ENCODE measurements around the gene PCYT2. TPM values are rescaled to one million over a fixed set of nuclear protein-coding genes. Genes with fewer than 3 reads are reported as not detected.

Gene PCYT2
- polyA plus RNA-seq, 1 experiment = 44.2 TPM

DNA sequence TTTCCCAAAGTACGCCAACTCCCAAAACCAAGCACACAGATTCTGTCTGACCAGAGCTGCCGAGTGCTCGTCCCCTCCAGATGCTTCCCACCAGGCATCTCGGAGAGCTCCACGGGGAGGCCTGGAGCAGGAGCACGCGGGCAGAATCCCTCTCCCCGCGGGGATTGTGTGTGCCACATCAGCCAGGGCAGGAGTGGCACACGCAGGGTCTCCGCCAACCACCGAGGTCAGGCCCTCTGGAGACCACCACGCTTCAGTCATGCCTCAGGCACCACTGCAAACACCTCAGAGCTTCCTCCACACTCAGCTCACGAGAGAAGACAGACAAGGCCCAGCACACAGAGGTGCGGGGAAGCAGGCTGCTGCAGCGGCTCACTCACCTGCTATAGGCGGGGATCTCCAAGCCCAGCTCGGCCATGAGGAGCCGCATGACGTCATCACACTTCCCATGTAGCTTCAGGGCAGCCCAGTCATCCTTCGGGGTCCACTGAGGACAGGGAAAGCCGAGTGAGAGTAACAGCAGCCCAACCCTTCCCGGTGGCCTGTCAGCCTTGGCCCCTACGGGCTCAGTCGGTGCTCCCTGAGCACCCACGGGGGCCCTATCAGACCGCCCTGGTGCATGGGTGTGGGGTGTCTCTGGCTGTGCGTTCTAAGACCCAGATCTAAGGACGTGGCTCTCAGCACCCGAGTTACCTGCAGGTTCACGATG lies 2.3 kb upstream of the PCYT2 start:
- Histone ChIP-seq H3K4me3 (ENCODE audit: low read depth, low read length) (no peak overlapping the region), H3K36me3 (ENCODE audit: control insufficient read depth, insufficient read depth, low read length) (peaks cover 32% of the 10 kb centered on the region), H3K27me3 (ENCODE audit: control insufficient read depth, insufficient read depth, low read length) (no peaks in the 10 kb centered on the region)
- ChIA-PET POLR2A (no interaction called here), CTCF (interaction anchor here (0.6 kb wide), 1 partner anchor 15 kb away, joined by 3 read pairs; no protein-coding TSS in a partner anchor)
- TF ChIP-seq, protein P1, sequence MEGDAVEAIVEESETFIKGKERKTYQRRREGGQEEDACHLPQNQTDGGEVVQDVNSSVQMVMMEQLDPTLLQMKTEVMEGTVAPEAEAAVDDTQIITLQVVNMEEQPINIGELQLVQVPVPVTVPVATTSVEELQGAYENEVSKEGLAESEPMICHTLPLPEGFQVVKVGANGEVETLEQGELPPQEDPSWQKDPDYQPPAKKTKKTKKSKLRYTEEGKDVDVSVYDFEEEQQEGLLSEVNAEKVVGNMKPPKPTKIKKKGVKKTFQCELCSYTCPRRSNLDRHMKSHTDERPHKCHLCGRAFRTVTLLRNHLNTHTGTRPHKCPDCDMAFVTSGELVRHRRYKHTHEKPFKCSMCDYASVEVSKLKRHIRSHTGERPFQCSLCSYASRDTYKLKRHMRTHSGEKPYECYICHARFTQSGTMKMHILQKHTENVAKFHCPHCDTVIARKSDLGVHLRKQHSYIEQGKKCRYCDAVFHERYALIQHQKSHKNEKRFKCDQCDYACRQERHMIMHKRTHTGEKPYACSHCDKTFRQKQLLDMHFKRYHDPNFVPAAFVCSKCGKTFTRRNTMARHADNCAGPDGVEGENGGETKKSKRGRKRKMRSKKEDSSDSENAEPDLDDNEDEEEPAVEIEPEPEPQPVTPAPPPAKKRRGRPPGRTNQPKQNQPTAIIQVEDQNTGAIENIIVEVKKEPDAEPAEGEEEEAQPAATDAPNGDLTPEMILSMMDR (IDR thresholded peaks at IDR 0.05; ENCODE audit: insufficient read depth, low read depth, low read length) = no peak
- no peak for DNase-seq (ENCODE audit: low read depth)

DNA sequence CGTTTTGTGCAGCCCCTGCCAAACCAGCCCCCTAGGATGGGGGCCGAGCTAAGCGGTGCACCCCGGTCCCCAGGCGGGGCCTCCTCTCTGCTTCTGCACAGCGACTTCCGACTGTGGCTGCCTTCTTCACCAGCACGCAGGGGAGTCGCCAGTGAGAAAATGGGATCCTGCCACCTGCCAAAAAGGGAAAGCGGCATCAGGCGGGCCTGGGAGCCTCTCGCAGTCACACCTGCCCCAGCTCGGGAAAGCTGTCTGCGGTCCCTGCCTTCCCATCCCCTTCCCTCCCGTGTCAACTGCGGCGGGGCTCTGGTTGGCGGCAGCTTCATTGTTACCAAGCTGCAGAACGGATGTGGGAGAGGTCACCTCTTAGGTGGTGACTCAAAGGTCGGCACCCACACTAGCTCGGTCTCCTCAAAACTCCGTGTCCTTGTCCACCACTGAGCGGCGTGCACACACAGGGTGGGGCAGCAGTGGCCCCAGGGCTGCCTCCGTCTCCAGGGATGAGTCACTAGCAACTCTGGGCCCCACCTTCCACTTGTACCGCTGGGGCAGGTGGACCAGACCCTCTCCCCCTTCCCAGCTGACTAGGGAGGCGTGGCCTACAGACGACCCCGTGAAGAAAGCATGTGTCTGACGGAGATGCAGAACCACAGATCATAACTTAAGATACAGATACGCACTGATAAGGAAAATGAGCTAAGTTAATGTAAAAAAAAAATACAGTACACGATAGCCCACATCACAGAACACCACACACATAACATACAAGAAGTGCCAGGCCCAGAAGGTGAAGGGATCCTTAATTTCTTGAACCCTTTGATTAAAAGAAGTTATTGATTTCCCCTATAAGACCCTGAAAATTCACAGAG lies 1.5 kb upstream of the PCYT2 start:
- ChIA-PET CTCF (interaction anchor here (0.6 kb wide), 1 partner anchor 16 kb away, joined by 3 read pairs; no protein-coding TSS in a partner anchor), POLR2A (no interaction called here)
- H3K36me3 ChIP-seq (ENCODE audit: control insufficient read depth, insufficient read depth, low read length) = peaks cover 35% of the 10 kb centered on the region
- no peaks in the 10 kb centered on the region for H3K27me3 ChIP-seq (ENCODE audit: control insufficient read depth, insufficient read depth, low read length)
- no peak for DNase-seq (ENCODE audit: low read depth)
- TF ChIP-seq, protein P1 (IDR thresholded peaks at IDR 0.05; ENCODE audit: insufficient read depth, low read depth, low read length) = no peak
- H3K4me3 ChIP-seq (ENCODE audit: low read depth, low read length) = no peak overlapping the region

DNA sequence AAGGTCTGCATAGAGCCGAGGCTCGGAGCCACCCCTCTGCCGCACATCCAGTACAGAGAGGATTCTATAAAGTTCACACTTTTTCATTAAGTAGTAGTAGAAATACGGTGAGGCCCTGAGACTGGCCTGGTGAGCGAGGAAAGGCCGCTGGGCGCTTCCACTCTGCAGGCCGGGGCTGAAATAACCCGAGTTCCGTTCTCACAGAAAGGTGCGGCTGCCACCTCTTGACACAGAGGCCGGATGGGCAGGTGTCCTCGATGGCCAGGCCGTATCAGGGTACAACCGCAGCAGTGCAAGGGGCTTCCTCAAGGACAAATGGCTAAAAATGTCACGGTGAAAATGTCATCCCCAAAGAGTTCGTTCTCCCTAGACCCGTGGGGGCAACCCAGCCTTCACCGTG lies 770 bp upstream of the PCYT2 start:
- no peaks in the 10 kb centered on the region for H3K27me3 ChIP-seq (ENCODE audit: control insufficient read depth, insufficient read depth, low read length)
- H3K4me3 ChIP-seq (ENCODE audit: low read depth, low read length) = no peak overlapping the region
- POLR2A ChIA-PET = no interaction called here
- CTCF ChIA-PET = no interaction called here
- TF ChIP-seq, protein P1 (IDR thresholded peaks at IDR 0.05; ENCODE audit: insufficient read depth, low read depth, low read length) = no peak
- H3K36me3 ChIP-seq (ENCODE audit: control insufficient read depth, insufficient read depth, low read length) = peaks cover 36% of the 10 kb centered on the region
- DNase-seq (ENCODE audit: low read depth) = no peak

DNA sequence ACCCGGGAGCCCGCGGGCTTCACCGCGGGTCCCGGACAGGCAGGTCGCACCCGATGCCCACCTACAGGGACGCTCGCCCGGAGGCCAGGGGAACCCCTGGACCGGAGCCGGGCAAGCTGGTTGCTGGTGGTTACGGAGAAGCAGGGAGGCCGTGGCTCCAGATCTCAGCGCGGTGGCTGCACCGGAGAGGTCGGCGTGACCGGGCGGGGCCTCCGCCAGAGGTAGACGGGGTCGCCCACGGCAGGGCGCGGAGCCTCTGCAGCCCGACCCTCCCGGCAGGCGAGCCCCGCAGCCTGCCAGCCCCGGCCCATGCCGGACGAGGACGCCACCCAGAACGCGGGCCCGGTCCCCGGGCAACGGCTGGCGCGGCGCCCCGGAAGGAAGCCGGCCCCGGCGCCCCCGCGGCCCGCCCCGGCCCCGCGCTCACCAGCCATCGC lies 341 bp downstream of the PCYT2 start:
- Histone ChIP-seq H3K4me3 (ENCODE audit: low read depth, low read length) (peak overlapping the region; percentile 78), H3K27me3 (ENCODE audit: control insufficient read depth, insufficient read depth, low read length) (no peaks in the 10 kb centered on the region), H3K36me3 (ENCODE audit: control insufficient read depth, insufficient read depth, low read length) (peaks cover 41% of the 10 kb centered on the region)
- TF ChIP-seq, protein P1 (IDR thresholded peaks at IDR 0.05; ENCODE audit: insufficient read depth, low read depth, low read length) = no peak
- ChIA-PET POLR2A (no interaction called here), CTCF (no interaction called here)
- DNase-seq (ENCODE audit: low read depth) = no peak

Measured in BJ (cell line).